Effector memory CD8-positive, alpha-beta T cell (primary cell): ENCODE measurements around the gene NDST4.
"Not testable (repeated sequence)": the region's sequence is repeated elsewhere in the genome, so short reads cannot be mapped to it uniquely, and the experiment has no call there.

Source experiments
- ATAC-seq: fragments of 150-1000 bp; cut with Tn5 transposase; replicated peaks from 2 replicates; pipeline ENCODE4 v1.10.0; 2021; ENCODE audit warnings: mild to moderate bottlenecking, moderate library complexity
- DNase-seq, 3 experiments: peaks; one replicate each; pipeline ENCODE4 v3.0.0; 2021
- H3K27ac Mint-ChIP-seq, 2 donors: one replicate each; pipeline ENCODE4 v1.8.0; 2022; ENCODE audit warnings: mild to moderate bottlenecking in 2 of 2, mixed read lengths in 2 of 2, moderate library complexity in 2 of 2
- H3K27me3 Mint-ChIP-seq, 2 donors: one replicate each; pipeline ENCODE4 v1.8.0; 2022; ENCODE audit warnings: mixed read lengths in 2 of 2
- H3K36me3 Mint-ChIP-seq: one replicate; pipeline ENCODE4 v1.8.0; 2022; ENCODE audit warnings: mild to moderate bottlenecking, moderate library complexity, mixed read lengths; ENCODE audit not compliant: insufficient read depth
- H3K4me1 Mint-ChIP-seq, 2 donors: one replicate each; pipeline ENCODE4 v1.8.0; 2022; ENCODE audit warnings: low read depth in 2 of 2, mixed read lengths in 2 of 2
- H3K4me3 Mint-ChIP-seq, 2 donors: one replicate each; pipeline ENCODE4 v1.8.0; 2022; ENCODE audit warnings: mild to moderate bottlenecking in 2 of 2, mixed read lengths in 2 of 2, moderate library complexity in 2 of 2
- H3K9me3 Mint-ChIP-seq, 2 donors: one replicate each; pipeline ENCODE4 v1.8.0; 2022; ENCODE audit warnings: mixed read lengths in 2 of 2

The NDST4 gene

GRCh38 chr4:114999880-115000279 lies 113.5 kb downstream of the NDST4 start:
- DNase-seq = no peak
- no peaks in the 10 kb centered on the region for H3K36me3 Mint-ChIP-seq
- no peaks in the 10 kb centered on the region for H3K4me1 Mint-ChIP-seq
- no peak for ATAC-seq
- H3K4me3 Mint-ChIP-seq = no peak overlapping the region
- H3K27ac Mint-ChIP-seq = no peak overlapping the region
- H3K9me3 Mint-ChIP-seq = peaks cover 5 to 7% of the 10 kb centered on the region in 2 donors
- no peaks in the 10 kb centered on the region for H3K27me3 Mint-ChIP-seq

GRCh38 chr4:114998316-114998715 lies 115.1 kb downstream of the NDST4 start:
- Mint-ChIP-seq H3K27ac (no peak overlapping the region), H3K36me3 (no peaks in the 10 kb centered on the region), H3K27me3 (no peaks in the 10 kb centered on the region), H3K4me3 (no peak overlapping the region), H3K4me1 (no peaks in the 10 kb centered on the region), H3K9me3 (peaks cover 3 to 7% of the 10 kb centered on the region in 2 donors)
- DNase-seq = no peak
- ATAC-seq = no peak

DNA sequence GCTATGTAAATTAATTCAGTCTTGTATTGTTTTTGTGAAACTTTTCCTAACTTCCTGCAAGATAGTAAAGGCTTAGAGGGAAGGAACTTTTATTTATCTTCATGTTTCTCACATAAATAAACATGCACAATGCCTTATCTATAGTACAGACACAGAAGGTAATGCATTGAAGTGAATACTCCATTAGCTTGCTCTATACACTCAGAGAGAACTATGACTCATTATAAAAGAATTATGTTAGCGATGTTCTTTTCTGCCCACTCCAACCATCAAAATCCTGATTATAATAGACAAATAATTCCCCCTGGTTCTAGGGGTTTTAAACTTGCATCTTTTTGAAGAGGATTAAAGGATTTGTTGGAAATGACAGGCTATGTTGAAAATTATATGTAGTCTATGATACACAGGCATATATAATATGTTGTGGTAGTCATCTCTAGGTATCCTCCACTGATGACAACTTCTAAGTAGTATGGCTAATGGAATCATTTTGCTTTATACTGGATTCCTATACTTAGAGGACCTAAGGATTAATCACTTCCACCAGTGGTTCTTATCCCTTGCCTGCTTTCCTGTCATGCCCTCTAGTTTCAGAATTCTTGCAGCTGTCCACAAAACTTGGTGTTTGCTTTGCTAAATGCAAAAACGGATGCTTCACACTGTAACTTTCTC lies 115.7 kb downstream of the NDST4 start:
- DNase-seq (no peak), ATAC-seq (no peak)
- no peaks in the 10 kb centered on the region for H3K27me3 Mint-ChIP-seq
- no peaks in the 10 kb centered on the region for H3K36me3 Mint-ChIP-seq
- H3K9me3 Mint-ChIP-seq = peaks cover 3 to 7% of the 10 kb centered on the region in 2 donors
- no peak overlapping the region for H3K4me3 Mint-ChIP-seq
- H3K4me1 Mint-ChIP-seq = no peaks in the 10 kb centered on the region
- no peak overlapping the region for H3K27ac Mint-ChIP-seq

- no peaks in the 10 kb centered on the region for H3K4me1 Mint-ChIP-seq
- no peak overlapping the region for H3K4me3 Mint-ChIP-seq
- H3K27ac Mint-ChIP-seq = no peak overlapping the region
- H3K36me3 Mint-ChIP-seq = no peaks in the 10 kb centered on the region
- no peak for DNase-seq
- H3K9me3 Mint-ChIP-seq = peaks cover 6 to 10% of the 10 kb centered on the region in 2 donors
- no peak for ATAC-seq
- H3K27me3 Mint-ChIP-seq = no peaks in the 10 kb centered on the region
Measured at GRCh38 chr4:114986133-114986532, 127.3 kb downstream of the NDST4 start.

GRCh38 chr4:114980932-114981708 lies 132.3 kb downstream of the NDST4 start:
- Mint-ChIP-seq H3K9me3 (peaks cover 6 to 8% of the 10 kb centered on the region in 2 donors), H3K4me3 (no peak overlapping the region), H3K4me1 (no peaks in the 10 kb centered on the region), H3K27me3 (no peaks in the 10 kb centered on the region), H3K36me3 (no peaks in the 10 kb centered on the region), H3K27ac (no peak overlapping the region)
- ATAC-seq (no peak), DNase-seq (no peak)

DNA sequence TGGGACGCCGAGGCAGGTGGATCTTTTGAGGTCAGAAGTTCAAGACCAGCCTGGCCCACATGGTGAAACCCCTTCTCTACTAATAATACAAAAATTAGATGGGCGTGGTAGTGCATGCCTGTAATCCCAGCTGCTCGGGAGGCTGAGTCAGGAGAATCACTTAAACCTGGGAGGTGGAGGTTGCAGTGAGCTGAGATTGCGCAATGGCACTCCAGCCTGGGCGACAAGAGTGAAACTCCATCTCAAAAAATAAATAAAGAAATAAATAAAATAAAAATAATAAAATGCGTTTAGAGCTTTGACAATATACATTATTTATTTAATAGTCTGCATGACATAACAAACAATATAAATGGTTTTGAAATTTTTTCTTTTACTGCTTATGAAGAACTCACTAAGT lies 133.0 kb downstream of the NDST4 start:
- DNase-seq, H3K27ac Mint-ChIP-seq, H3K9me3 Mint-ChIP-seq, H3K36me3 Mint-ChIP-seq, H3K27me3 Mint-ChIP-seq, ATAC-seq, H3K4me3 Mint-ChIP-seq, H3K4me1 Mint-ChIP-seq: not testable (repeated sequence)

DNA sequence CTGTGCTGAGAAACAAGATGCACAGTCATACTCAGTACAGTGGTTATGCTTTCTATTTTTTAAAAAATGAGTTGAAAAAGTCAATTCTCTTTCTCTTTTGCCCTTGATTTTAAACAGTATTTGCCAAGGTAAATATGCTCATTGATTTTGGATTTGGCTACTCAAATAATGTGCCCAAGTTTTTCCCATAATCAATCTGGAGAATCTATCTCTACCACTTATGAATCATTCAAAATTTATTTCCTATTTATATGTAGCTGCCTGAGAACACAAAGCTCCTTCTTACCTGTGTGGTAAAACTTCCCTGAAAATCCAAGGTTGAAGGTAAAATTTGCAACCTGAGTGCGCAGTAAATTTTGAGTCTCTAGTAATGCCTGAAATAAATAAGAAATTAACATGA lies 136.5 kb downstream of the NDST4 start:
- Mint-ChIP-seq H3K4me3 (no peak overlapping the region), H3K36me3 (no peaks in the 10 kb centered on the region), H3K4me1 (no peaks in the 10 kb centered on the region), H3K9me3 (peaks cover under 1 to 2% of the 10 kb centered on the region in 2 donors), H3K27me3 (no peaks in the 10 kb centered on the region), H3K27ac (no peak overlapping the region)
- DNase-seq (no peak), ATAC-seq (no peak)

GRCh38 chr4:114964026-114964425 lies 149.4 kb downstream of the NDST4 start:
- no peak for DNase-seq
- Mint-ChIP-seq H3K9me3 (peaks cover 3 to 6% of the 10 kb centered on the region in 2 donors), H3K36me3 (no peaks in the 10 kb centered on the region), H3K27me3 (no peaks in the 10 kb centered on the region), H3K27ac (no peak overlapping the region), H3K4me1 (no peaks in the 10 kb centered on the region), H3K4me3 (no peak overlapping the region)
- ATAC-seq = no peak

DNA sequence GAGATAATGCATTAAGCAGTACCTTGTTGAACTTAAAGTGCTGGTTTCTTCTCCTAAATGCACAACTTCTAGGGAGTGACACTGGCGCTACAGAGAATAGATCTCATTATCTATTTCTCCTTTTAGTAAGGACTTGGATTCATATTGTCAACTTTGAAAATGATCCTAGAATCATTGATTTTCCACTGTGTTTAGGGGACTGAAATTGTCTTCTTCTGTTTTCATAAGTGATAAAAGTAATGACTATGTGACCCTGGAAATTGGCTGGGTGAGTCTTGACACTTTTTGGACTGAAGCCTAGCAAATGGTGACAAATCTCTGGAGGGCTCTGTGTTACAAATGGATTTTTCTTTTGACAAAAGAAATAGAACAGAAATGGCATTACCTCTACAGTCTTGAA lies 167.8 kb downstream of the NDST4 start:
- H3K4me1 Mint-ChIP-seq = no peaks in the 10 kb centered on the region

DNA sequence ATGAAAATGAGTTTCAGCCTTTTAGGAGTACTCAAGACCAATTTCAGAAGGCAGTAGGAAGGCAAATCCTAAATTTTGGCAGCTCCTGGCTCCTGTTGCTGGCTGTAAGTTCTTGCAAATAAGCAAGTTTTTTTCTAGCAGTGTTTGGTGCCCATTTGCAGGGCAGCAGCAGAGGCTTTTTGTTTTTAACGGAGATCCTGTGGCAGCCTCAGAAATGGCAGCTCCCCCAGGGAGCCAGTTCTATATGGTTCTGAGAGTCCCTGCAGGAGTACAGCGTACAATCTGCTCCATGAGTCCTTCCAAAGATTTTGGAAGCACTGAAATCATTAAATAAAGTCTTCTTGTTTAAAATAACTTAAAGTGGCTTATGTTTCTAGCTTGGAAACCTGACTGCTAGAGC lies 171.9 kb downstream of the NDST4 start:
- Mint-ChIP-seq H3K27ac (no peak overlapping the region), H3K36me3 (no peaks in the 10 kb centered on the region), H3K4me3 (no peak overlapping the region), H3K9me3 (peaks cover 8 to 12% of the 10 kb centered on the region in 2 donors), H3K4me1 (no peaks in the 10 kb centered on the region), H3K27me3 (no peaks in the 10 kb centered on the region)
- no peak for ATAC-seq
- DNase-seq = no peak

More for the DNA sequence above, 167.8 kb downstream of the NDST4 start:
- Mint-ChIP-seq H3K4me3 (no peak overlapping the region), H3K27me3 (no peaks in the 10 kb centered on the region), H3K9me3 (peaks cover 0 to 9% of the 10 kb centered on the region in 2 donors), H3K36me3 (no peaks in the 10 kb centered on the region), H3K27ac (no peak overlapping the region)
- no peak for DNase-seq
- no peak for ATAC-seq

- H3K27ac Mint-ChIP-seq = no peak overlapping the region
- ATAC-seq = no peak
- no peaks in the 10 kb centered on the region for H3K27me3 Mint-ChIP-seq
- H3K36me3 Mint-ChIP-seq = no peaks in the 10 kb centered on the region
- no peak overlapping the region for H3K4me3 Mint-ChIP-seq
- peaks cover 3 to 11% of the 10 kb centered on the region in 2 donors for H3K9me3 Mint-ChIP-seq
- no peak for DNase-seq
- H3K4me1 Mint-ChIP-seq = no peaks in the 10 kb centered on the region
Measured at GRCh38 chr4:114927881-114928280, 185.5 kb downstream of the NDST4 start.

DNA sequence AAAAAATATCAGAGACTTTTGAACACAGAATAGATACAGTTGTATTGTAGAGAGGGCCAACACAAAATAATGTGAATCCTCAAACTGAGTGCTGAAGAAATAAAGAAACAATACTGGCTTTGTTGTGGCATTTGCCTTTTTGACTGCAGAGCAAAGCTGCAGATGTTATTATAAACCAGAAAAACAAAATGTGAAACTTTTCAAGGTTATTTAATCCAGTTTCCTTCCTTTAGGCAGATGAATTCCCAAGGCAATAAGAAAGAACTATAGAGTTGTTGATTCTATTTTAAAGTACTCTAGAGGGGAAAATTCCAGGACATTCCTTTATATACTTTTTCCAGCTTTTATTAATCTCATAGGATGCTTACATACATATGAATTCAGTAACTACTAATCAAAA lies 186.8 kb downstream of the NDST4 start:
- Mint-ChIP-seq H3K4me1 (no peaks in the 10 kb centered on the region), H3K9me3 (peaks cover 9 to 11% of the 10 kb centered on the region in 2 donors), H3K27ac (no peak overlapping the region), H3K36me3 (no peaks in the 10 kb centered on the region), H3K4me3 (no peak overlapping the region), H3K27me3 (no peaks in the 10 kb centered on the region)
- DNase-seq (no peak), ATAC-seq (no peak)

- Mint-ChIP-seq H3K27ac (no peak overlapping the region), H3K36me3 (no peaks in the 10 kb centered on the region), H3K4me3 (no peak overlapping the region), H3K4me1 (no peaks in the 10 kb centered on the region), H3K27me3 (no peaks in the 10 kb centered on the region), H3K9me3 (peaks cover 8 to 9% of the 10 kb centered on the region in 2 donors)
- no peak for ATAC-seq
- no peak for DNase-seq
Measured at GRCh38 chr4:114924311-114924710, 189.1 kb downstream of the NDST4 start.

GRCh38 chr4:114922592-114922933 lies 190.9 kb downstream of the NDST4 start:
- H3K9me3 Mint-ChIP-seq = peaks cover 0 to 6% of the 10 kb centered on the region in 2 donors
- H3K4me1 Mint-ChIP-seq = no peaks in the 10 kb centered on the region
- no peaks in the 10 kb centered on the region for H3K27me3 Mint-ChIP-seq
- ATAC-seq (no peak), DNase-seq (no peak)
- H3K36me3 Mint-ChIP-seq = no peaks in the 10 kb centered on the region
- no peak overlapping the region for H3K4me3 Mint-ChIP-seq
- no peak overlapping the region for H3K27ac Mint-ChIP-seq
